ENCODE results near the gene CASS4. TPM values are rescaled to one million over a fixed set of nuclear protein-coding genes. Genes with fewer than 3 reads are reported as not detected.

The CASS4 gene
- total RNA-seq, 1 experiment from 2014 or later = not detected

GRCh38 chr20:56454754-56455153, 42.7 kb downstream of the CASS4 start:
- Histone ChIP-seq H3K27ac (ENCODE audit: insufficient read length, low read depth, low read length) (no peak overlapping the region), H2AK5ac (ENCODE audit: insufficient read length, low read length) (no peak overlapping the region), H4K20me1 (ENCODE audit: control insufficient read depth, insufficient read depth, insufficient read length) (no peaks in the 10 kb centered on the region), H3K4me2 (ENCODE audit: insufficient read depth, insufficient read length, low read length) (no peak overlapping the region), H3T11ph (ENCODE audit: low read length) (no peak overlapping the region), H3K56ac (ENCODE audit: insufficient read length, low read depth, low read length) (no peak overlapping the region), H2BK120ac (ENCODE audit: low read depth, low read length, poor library complexity, severe bottlenecking) (no peak overlapping the region), H3K9ac (ENCODE audit: extremely low read depth, insufficient read length, low read length) (no peak overlapping the region), H3K79me2 (ENCODE audit: insufficient read depth, low read length) (no peaks in the 10 kb centered on the region), H2BK5ac (ENCODE audit: insufficient read length, low read length) (no peak overlapping the region), H3K18ac (ENCODE audit: insufficient read length, low read depth, low read length) (no peak overlapping the region), H3K27me3 (ENCODE audit: insufficient read depth, low read length) (no peaks in the 10 kb centered on the region), H4K5ac (ENCODE audit: insufficient read length, low read depth, low read length) (no peak overlapping the region), H3K23ac (ENCODE audit: insufficient read length, low read depth, low read length) (no peak overlapping the region), H4K91ac (ENCODE audit: insufficient read length, low read depth, low read length) (no peak overlapping the region), H2BK12ac (ENCODE audit: insufficient read length, low read depth, low read length) (no peak overlapping the region), H3K4ac (ENCODE audit: low read depth, low read length) (no peak overlapping the region), H2AFZ (ENCODE audit: low read length) (no peak overlapping the region), H3K4me1 (ENCODE audit: insufficient read depth, low read length) (no peaks in the 10 kb centered on the region), H2BK15ac (ENCODE audit: low read depth, low read length) (no peak overlapping the region), H3K9me3 (ENCODE audit: control insufficient read depth, low read depth, low read length) (no peaks in the 10 kb centered on the region), H2BK20ac (ENCODE audit: low read depth, low read length, poor library complexity, severe bottlenecking) (no peak overlapping the region), H3K79me1 (ENCODE audit: insufficient read depth, low read depth, low read length, poor library complexity, severe bottlenecking) (no peaks in the 10 kb centered on the region), H3K14ac (ENCODE audit: insufficient read depth, low read length) (no peak overlapping the region), H3K23me2 (ENCODE audit: insufficient read length, low read depth, low read length, poor library complexity, severe bottlenecking) (no peaks in the 10 kb centered on the region), H4K8ac (replicated peaks; ENCODE audit: insufficient read length, low read depth, low read length) (no peak overlapping the region)
- no peak for TF ChIP-seq CTCF (conservative IDR thresholded peaks at IDR 0.05)
- Mint-ChIP-seq H3K27ac (no peak overlapping the region), H3K4me1 (no peaks in the 10 kb centered on the region), H3K9me3 (no peaks in the 10 kb centered on the region), H3K27me3 (ENCODE audit: low read depth) (peaks cover 35% of the 10 kb centered on the region), H3K4me3 (no peak overlapping the region), H3K36me3 (ENCODE audit: insufficient read depth in 1 of 3, low read depth in 3 of 3) (no peaks in the 10 kb centered on the region)
- no CpG with 5 or more reads among the region's 7 CpGs for WGBS (ENCODE audit: extremely low coverage, insufficient read length, low lambda C conversion rate)
- no peak for DNase-seq
